Activated T-cell treated with anti-CD3 and anti-CD28 coated beads, Interleukin-2, amount 50 U/mL, for 48 hours (primary cell): ENCODE results near the gene HHIP.

Experiments used
- DNase-seq, 2 experiments: peaks; one replicate each; pipeline ENCODE4 v3.0.0-alpha.2; 2020

HHIP gene

DNA sequence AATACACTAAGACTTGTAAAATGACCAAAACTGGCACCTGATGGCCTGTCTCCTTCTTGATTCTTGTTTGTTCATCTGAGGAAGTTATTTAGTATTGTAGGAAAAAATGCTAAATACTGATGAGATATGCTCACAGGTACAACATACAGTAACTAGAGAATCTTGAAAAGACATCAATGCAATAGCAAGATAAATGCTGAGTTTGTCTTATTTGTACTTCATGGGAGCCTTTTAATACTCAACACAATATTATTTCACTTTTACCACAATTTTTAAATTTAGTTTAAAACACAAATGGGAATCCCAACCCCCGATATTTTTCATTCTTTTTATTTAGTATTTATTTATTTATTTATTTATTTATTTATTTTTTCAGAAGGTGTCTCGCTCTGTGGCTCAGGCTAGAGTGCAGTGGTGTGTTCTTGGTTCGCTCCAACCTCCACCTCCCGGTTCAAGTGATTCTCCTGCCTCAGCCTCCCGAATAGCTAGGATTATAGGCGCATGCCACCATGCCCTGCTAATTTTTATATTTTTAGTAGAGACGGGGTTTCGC, 12.1 kb downstream of the HHIP start:
- DNase-seq, result no peak

DNA sequence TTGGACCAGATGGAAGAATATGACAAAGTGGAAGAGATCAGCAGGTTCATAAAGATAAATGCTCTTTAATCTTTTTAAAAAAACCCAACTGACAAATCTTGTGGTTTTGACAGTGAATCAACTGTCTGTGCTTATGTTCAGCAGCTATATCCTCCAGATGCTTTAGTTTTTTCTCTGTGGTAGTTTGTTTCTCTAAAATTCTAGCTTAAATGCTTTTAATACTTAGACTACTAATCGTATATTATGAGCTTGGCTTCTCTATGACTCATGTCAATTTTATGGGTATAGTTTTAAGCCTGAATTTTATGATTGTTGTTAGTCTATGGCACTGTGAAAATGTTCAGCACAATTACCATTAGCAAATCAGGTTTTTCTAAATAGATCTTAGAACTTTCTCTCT, 12.9 kb downstream of the HHIP start:
- DNase-seq, result no peak

DNA sequence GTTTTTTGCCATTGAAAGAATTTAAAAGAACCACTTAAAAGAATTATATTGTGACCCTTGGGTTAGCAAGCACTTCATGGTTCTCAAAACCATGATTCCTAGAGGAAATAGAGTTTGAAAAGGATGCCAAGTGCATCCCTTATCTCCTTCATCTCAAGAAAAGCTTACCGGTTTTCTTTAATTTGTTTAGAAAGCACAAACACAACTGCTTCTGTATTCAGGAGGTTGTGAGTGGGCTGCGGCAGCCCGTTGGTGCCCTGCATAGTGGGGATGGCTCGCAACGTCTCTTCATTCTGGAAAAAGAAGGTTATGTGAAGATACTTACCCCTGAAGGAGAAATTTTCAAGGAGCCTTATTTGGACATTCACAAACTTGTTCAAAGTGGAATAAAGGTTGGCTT, 13.5 kb downstream of the HHIP start:
- no peak for DNase-seq

DNA sequence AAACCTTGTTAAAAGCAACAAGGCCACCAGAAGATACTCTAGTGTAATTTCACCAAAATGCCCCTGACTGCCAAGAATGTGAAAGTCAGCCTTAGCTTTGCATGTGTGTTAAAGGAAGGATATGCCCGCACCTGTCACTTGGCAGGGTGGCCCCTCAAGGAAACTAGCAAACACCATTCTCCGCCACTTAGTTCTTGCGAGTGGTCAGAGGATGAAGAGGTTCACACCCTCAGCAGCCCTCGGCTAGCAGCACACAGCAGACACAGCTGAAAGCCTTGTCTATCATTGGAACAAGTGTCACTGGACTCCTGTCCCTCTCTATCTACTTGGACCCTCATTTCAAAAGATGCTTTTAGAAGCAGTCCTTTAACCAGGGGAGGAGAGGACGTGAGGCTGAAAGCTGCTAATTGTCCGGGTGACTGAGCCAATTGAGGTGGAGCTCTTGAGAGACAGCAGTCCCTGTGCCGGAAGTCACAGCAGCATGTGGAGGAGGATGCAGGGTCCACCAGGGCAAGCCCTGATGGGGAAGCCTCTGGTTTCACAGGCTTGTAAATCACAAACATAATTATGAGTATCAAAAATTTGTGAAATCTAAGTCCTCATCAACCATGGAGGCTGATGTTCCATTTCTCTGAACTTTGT, 18.0 kb downstream of the HHIP start:
- no peak for DNase-seq

DNA sequence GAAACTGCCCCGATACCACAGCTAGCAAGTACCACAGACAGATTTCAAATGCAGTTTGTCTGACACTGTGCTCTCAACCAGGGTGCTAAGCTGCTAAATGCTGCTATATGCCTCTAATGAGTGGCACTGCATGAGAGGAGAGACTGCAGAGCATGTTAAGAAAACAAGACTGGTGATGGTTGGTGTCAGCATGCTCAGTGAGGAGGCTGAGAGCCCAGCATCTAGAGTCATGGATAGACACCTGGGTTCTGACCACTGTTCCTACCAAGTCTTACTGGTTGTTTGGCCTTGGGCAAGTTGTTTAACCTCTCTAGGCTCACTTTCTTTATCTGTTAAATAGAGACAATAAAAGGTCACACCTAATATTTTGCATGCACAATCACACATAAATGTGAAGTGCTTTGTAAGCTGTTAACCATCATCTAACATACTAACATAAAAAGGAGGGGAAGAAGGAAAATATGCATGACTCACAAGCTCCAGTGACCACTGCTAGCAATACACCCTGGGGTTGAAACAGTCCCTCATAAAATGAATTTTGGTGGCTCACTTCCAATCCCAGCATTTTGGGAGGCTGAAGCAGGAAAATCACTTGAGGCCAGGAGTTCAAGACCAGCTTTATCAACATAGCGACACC, 20.7 kb downstream of the HHIP start:
- no peak for DNase-seq

DNA sequence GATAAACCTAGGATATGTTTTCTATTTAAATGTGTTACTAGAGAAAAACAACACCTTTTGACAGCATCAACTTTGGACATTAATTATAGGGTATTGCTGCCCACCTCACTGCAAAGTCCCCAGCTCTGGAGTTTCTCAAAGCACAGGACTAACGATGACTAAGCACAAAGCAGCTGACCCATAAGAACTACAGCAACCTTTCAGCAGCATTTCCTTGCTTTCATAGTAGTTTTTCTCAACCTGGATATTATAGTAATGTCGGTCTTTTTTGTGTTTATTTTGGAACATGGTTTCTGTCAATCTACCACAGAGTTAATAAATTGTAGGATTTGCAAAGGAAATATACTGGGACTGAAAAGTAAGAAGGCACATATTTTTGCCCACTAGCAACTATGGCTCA, 21.5 kb downstream of the HHIP start:
- DNase-seq, result no peak

DNA sequence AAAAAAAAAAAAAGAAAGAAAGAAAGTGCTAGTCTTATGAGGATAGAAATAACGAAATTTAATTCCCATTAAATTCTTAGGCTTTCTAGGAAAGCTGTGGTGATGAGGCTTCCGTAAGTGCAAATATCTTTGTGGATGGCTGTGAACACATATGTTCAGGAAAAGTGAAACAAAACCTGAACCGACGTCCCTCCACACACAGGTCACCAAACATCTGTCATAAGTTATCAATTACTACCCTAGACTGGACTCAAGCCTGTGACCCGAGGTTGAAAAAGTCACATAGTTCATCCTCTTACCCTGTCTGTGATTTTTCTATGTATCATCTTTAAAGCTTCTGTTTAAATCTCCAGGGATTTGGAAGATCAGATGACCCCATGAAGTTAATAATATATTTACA, 24.8 kb downstream of the HHIP start:
- DNase-seq, result no peak

DNA sequence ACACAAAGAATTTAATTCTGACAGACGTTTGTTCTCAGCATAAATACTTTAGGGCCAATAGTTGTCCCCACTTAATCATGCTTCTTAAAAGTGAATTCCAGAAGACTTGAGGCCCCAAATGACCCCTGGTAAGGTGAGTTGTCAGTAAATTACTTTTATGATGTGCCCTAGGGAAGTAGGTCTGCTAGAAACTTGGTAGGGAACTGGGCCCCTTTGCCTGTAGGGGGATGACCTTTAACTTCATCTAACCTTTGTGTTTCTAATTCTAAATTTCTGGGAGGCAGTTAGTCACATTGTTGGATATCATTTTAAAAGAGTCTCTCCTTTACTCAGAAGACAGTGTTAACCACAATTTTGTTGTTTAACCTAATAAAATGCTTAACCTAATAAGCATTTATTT, 28.8 kb downstream of the HHIP start:
- DNase-seq, result no peak

DNA sequence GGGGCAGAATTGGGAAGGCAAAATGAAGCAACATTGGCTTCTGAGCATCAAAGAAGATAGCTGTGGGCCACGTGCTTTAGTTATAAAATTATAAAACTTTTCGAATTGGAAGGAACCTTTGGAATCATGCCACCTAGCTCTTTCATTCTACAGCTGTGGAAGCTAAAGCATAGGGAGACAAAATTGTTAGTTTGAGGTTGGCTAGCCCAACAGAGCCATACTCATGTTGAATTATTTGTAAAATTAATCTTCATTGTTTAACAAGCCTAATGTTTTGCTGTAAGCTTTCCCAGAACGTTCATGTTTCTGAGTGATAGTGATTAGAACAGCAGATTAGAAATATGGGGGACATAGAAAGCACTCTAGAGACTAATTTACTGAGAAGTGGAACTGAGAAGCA, 35.9 kb downstream of the HHIP start:
- no peak for DNase-seq

DNA sequence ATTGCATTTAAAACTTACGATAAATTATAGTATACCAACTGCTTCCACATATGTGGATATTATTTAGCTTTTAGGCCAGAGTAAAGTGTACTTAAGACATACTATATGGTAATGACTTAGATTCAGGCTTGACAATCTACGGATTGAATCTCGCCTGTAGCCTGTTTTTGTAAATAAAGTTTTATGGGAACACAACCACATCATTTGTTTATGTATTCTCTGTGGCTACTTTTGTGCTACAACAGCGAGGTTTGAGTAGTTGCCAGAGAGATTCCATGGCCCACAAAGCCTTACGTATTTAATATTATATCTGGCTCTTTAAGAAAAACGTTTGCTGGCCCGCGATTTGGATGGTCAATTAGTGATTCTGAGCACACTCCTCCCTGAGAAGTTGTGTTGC, 37.6 kb downstream of the HHIP start:
- no peak for DNase-seq

DNA sequence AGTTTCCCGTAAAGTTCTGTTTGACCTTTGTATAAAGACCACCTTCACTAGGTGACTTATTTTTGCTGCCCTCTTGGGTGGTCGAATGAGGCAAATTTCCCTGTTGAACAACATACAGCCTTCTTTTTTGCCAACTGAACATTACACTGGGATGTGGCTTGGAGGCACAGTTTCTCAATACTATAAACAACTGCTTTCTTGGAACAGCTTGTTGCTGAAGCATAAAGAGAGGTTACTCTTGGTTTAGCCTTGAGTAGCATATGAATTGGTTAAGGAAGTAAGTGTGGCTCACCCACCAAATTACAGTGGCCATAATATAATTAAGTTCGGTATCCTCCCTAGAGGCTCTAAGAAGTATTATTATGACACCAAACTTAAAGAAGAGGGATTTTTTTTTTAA, 40.0 kb downstream of the HHIP start:
- no peak for DNase-seq

DNA sequence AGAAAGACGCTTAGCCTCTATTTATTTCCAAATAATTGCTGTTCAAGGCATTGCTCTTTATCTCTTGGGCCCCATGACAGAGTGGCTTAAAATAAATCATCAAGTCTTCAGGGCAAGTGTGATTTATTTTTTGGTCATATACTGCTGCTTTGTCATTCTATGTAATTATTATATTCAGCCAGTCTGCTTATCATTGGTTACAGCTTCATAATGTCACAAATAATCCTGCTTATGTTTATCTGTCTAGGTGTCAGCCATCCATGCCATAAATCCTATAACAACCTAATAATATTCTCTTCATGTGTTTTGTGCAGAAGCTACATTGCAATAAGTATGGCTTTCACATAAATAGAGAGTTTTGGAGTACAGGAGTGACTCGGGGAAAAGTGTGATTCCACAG, 41.0 kb downstream of the HHIP start:
- DNase-seq, result no peak

DNA sequence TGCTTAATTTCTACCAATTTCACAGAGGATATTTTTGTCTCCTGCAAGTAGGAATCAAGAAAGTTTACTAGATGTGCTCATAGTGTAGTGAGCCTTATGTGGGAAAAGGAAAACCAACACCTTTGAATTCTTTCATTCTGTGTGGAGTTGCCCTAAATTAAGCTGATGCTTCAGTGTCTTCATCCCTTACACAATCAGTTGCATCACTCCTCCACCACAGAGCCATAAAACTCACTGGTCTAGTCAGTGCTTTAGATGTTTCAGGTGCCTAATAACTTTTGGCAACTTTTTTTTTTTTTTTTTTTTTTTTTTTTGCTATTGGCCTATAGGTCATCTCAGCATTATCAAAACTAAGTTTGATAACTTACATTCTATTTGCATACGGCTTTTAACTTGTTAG, 41.5 kb downstream of the HHIP start:
- DNase-seq, result no peak

DNA sequence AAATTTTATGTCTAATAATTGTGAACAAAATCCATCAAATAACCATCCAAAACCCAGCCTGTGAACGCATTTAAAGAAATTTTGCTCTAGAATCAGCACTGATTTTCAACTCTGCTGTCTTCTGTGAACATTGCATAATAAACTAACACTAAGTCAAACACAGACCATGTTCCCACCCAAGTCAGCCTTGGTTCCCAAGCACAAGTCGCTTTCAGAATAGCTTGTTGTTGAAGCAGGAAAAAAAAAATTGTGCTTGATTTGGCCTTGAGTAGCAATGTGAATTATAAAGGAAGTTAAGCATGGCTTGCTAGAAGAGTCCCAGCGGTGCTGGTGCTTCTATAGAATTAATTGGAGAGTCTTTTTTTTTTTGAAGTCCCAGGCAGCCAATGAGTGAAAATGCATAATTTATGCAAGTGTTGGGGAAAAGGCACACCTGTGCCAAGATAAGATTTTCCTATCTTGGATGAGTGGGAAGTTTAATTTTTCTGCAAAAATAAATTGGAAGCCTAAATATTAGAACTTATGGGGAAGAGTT, 42.1 kb downstream of the HHIP start:
- no peak for DNase-seq

DNA sequence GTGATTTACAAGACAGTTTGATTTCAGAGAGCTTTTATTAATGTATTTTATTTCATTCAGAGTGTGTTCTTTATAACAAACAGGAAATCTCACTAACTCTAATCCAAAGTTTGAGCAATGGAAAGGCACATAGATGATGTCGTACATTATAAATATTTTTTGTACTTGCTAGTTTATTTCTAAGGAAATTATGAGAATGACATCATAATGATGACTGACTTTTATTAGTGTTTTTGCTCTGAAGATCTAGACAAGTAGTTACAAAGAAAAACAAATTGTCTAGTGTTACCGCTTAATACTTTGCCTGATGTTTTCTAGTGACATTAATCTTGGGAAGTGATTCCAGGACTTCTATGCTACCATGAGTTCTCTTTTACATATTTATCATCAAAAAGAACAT, 43.2 kb downstream of the HHIP start:
- no peak for DNase-seq

DNA sequence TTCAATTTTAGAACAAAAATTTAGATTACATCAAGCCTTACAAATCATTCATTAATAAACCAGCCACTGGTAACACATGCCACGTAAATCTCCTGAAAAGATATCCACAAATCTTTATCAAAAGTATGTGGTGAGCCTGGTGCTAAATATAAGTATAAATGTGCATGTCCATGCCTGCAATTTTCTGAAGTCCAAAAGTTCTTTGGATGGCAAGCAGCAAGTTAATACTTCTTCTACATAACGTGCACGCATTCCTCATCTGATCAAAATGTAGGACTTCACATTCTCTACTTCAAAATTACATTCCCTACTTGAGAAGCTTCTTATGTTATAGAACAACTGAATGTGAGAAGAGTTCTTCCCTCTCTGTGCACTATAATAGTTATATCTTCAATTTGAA, 49.8 kb downstream of the HHIP start:
- no peak for DNase-seq

DNA sequence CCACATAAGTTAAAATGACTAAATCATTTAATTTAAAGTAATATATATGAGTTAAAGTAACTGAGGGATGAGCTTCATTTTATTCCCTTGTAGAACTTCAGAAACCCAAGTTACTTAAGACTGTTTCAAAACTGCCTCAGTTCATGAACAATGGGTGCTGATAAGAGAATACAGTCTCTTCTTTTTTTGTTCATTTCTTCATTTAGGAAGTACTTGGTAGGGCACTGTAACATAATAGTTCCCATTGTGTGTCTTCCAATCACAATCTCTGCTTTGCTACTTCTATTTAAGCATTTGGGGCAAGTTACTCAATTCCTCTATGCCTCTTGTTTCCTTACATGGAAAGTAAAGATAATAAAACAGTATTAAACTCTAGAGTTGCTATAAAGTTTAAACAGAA, 50.4 kb downstream of the HHIP start:
- no peak for DNase-seq

DNA sequence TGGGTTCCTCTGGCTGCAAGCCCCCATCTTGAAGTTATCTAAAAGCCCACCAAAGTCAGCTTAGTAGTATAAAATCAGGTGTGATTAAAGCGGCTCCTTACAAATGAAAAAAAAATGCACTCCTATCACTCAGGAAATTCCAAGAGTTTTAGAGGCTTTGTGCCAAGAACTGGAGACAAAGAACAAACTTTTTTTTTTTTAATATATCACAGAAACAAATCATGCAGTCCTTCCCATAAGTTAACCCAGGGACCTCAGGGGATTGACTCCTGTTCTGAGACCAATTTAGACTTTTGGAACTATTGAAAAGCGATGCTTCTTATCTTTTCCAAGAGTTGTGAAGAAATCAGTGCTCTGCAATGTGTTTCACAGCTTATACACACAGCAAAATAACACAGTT, 53.6 kb downstream of the HHIP start:
- no peak for DNase-seq

DNA sequence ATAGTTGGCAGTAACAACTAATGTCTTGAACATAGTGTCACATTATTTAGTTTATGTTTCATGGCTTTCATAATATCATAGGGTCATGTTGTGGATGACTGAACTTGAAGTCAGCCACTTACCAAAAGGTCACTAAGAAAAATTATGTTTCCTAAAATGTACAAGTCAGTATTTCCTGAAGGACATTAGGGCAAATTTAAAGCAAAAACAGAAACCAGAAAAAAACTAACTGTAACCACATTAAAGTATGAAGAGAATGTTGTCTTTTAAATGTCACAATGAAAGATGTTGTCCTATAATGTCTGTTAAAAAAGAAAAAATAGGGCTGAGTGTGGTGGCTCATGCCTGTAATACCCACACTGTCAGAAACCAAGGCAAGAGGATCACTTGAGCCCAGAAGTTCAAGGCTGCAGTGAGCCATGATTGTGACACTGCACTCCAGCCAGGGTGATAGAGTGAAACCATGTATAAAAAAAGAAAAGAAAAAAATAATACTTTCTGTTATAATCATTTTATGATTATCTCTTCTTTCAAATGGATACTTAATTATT, 55.8 kb downstream of the HHIP start:
- DNase-seq, result no peak

DNA sequence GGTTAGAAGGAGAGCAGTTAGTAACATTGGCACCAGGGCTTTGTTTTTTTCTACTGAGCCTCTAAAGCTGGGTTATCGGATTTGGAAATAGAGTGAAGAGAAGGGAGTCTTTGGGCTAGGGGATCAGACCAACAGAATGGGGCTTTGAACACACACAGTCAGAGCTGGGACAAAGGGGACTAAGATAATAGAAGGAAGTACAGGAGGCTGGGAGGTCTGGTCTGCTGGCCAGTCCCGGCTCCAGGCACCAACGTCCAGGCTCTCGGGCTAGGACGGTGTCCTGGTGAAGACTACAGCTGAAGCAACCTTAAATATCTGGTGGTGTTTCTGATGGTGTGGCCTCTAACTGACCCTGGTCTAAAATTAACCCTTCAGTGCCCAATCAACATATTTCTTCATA, 57.5 kb downstream of the HHIP start:
- no peak for DNase-seq

DNA sequence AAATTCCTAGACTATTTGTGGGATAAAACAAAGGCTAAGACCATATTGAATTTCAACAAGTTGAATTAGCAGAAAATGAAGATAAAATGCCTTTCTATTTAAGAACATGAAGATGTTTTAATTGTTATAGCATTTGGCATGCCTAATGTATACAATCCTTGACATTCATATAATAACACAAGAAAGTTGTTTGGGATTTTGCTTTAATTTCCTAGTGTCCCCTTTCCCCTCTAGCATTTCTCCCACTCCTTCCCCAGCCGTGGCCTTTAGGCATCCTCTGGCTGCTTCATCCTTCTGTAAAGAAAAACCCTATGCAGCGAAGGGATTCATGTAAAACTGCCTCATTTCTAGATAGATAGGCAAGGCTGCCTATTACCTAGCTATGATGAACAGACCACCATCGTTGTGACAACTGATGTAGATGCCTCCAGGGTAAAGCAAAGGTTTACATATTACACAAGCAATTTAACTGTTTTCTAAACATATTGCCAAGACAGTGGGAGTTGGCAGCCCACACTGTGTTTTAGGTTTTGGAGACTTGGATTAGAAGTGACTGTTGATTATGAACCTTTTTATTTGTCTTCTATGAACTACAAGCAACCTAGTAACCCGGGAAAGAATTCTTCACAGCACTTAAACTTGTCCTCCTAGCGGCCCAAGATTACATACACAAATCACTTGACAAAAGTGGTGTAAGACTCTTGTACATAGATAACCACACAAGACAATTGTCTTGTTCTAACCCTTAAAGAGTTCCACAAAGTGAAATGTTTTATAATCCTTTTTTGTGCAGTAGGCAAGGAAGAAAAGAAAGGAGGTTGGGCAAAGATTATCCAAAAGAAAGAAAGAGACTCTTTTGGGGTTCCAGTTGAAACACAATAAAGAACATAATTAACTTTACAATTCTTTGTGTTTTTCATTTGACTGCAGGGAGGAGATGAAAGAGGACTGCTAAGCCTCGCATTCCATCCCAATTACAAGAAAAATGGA, 59.9 kb downstream of the HHIP start:
- DNase-seq, result no peak

DNA sequence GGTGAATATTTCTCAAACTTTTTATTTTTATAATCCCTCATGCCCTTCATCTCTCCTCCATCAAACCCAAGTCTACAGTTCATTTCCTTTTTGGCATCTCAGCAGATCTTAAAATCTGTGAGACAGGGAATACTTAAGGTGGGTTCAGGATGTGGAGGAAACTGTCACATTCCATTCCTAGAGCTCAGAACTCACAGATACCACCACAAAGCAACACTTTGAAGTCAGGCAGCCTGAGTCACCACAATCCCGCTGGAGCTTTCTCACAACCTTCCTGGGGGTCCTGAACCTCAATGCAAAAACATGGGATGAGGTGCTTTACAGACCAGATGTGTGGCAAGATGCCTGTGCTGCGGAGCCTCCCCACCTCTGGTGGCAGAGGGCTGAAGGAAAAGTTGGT, 63.2 kb downstream of the HHIP start:
- DNase-seq, result no peak
